ENCODE measurements around the gene BRD4. TPM values are rescaled to one million over a fixed set of nuclear protein-coding genes. Genes with fewer than 3 reads are reported as not detected.

The BRD4 gene
- total RNA-seq, 1 experiment from 2014 or later = 144 TPM

DNA sequence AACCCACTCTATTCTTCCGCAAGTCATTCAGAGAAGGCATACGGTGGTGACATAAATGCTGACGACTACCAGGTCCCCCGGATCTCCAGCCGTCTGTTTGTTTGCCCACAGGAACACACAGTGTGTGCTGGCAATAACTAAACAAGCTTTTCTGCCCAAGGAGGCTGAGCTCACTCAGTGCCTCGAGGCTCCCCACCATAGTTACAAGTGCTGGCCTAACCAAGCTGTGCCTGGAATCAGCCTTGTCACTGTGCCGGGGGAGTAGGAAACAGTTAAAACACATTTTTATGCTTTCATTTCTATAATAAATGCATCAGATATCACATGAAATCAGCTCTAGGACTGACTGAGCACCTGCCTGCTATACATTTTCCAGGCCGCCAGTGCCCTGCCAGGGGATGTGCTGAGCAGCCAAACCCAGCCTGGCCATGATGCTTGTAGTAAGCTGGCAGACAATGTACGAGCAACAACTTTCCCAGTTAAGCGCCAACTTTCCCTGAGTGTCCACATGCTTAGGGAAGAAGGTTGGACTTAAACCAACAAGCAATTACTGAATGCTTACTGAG lies 28.1 kb downstream of the BRD4 start:
- WGBS (ENCODE audit: extremely low coverage, insufficient read length, low lambda C conversion rate) = no CpG with 5 or more reads among the region's 10 CpGs

More for the DNA sequence above, 28.1 kb downstream of the BRD4 start:
- Histone ChIP-seq H3K4ac (ENCODE audit: low read depth, low read length) (no peak overlapping the region), H4K5ac (ENCODE audit: insufficient read length, low read depth, low read length) (no peak overlapping the region), H2BK12ac (ENCODE audit: insufficient read length, low read depth, low read length) (no peak overlapping the region), H3K4me2 (ENCODE audit: insufficient read depth, insufficient read length, low read length) (no peak overlapping the region), H3K18ac (ENCODE audit: insufficient read length, low read depth, low read length) (no peak overlapping the region), H3K14ac (ENCODE audit: insufficient read depth, low read length) (no peak overlapping the region), H3K23me2 (ENCODE audit: insufficient read length, low read depth, low read length, poor library complexity, severe bottlenecking) (no peaks in the 10 kb centered on the region), H2AK5ac (ENCODE audit: insufficient read length, low read length) (no peak overlapping the region), H3K9ac (ENCODE audit: extremely low read depth, insufficient read length, low read length) (no peak overlapping the region), H3T11ph (ENCODE audit: low read length) (no peak overlapping the region), H3K79me1 (ENCODE audit: insufficient read depth, low read depth, low read length, poor library complexity, severe bottlenecking) (peaks cover 16% of the 10 kb centered on the region), H3K27ac (ENCODE audit: insufficient read length, low read depth, low read length) (no peak overlapping the region), H4K8ac (replicated peaks; ENCODE audit: insufficient read length, low read depth, low read length) (no peak overlapping the region), H3K23ac (ENCODE audit: insufficient read length, low read depth, low read length) (no peak overlapping the region), H3K56ac (ENCODE audit: insufficient read length, low read depth, low read length) (no peak overlapping the region), H2BK120ac (ENCODE audit: low read depth, low read length, poor library complexity, severe bottlenecking) (no peak overlapping the region), H3K27me3 (ENCODE audit: insufficient read depth, low read length) (no peaks in the 10 kb centered on the region), H2BK5ac (ENCODE audit: insufficient read length, low read length) (no peak overlapping the region), H3K4me1 (ENCODE audit: insufficient read depth, low read length) (peaks cover 3% of the 10 kb centered on the region; the same call in 1 of the 2 replicates), H4K91ac (ENCODE audit: insufficient read length, low read depth, low read length) (no peak overlapping the region), H2BK15ac (ENCODE audit: low read depth, low read length) (no peak overlapping the region), H2AFZ (ENCODE audit: low read length) (no peak overlapping the region), H3K9me3 (ENCODE audit: control insufficient read depth, low read depth, low read length) (no peaks in the 10 kb centered on the region), H3K79me2 (ENCODE audit: insufficient read depth, low read length) (peaks cover 84% of the 10 kb centered on the region), H2BK20ac (ENCODE audit: low read depth, low read length, poor library complexity, severe bottlenecking) (no peak overlapping the region), H4K20me1 (ENCODE audit: control insufficient read depth, insufficient read depth, insufficient read length) (peaks cover 4% of the 10 kb centered on the region)
- no peak overlapping the region for H3K4me3 Mint-ChIP-seq
- no peak for DNase-seq
- TF ChIP-seq, protein P1, sequence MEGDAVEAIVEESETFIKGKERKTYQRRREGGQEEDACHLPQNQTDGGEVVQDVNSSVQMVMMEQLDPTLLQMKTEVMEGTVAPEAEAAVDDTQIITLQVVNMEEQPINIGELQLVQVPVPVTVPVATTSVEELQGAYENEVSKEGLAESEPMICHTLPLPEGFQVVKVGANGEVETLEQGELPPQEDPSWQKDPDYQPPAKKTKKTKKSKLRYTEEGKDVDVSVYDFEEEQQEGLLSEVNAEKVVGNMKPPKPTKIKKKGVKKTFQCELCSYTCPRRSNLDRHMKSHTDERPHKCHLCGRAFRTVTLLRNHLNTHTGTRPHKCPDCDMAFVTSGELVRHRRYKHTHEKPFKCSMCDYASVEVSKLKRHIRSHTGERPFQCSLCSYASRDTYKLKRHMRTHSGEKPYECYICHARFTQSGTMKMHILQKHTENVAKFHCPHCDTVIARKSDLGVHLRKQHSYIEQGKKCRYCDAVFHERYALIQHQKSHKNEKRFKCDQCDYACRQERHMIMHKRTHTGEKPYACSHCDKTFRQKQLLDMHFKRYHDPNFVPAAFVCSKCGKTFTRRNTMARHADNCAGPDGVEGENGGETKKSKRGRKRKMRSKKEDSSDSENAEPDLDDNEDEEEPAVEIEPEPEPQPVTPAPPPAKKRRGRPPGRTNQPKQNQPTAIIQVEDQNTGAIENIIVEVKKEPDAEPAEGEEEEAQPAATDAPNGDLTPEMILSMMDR (conservative IDR thresholded peaks at IDR 0.05) = no peak
- no peaks in the 10 kb centered on the region for H3K27me3 Mint-ChIP-seq (ENCODE audit: low read depth)
- H3K27ac Mint-ChIP-seq = peak overlapping the region in 2 of 3 experiments; percentile 2 to 76; a peak in 2 of 7 replicates
- peaks cover 0 to 17% (median 16%) of the 10 kb centered on the region in 3 experiments; a peak in 5 of 7 replicates for H3K36me3 Mint-ChIP-seq (ENCODE audit: insufficient read depth in 1 of 3, low read depth in 3 of 3)
- H3K4me1 Mint-ChIP-seq = peaks cover 22 to 39% of the 10 kb centered on the region in 2 experiments
- peaks cover 0 to 3% of the 10 kb centered on the region in 2 experiments; a peak in 1 of 5 replicates for H3K9me3 Mint-ChIP-seq
